HCT116 (cell line): Measurements from ENCODE around the gene COA8. TPM values are rescaled to one million over a fixed set of nuclear protein-coding genes. Genes with fewer than 3 reads are reported as not detected.

Experiments
- ATAC-seq: fragments of 200-7000 bp; cut with Tn5 transposase; 2 replicates; pipeline ENCODE4 v1.9.1; 2020; ENCODE audit warnings: mild to moderate bottlenecking, moderate library complexity
- BruUV-seq: library from RNA; stranded (reverse); fragments of 400-500 nt; replicated peaks from 2 replicates; lab custom pipeline; 2021; lab: Mats Ljungman, UMichigan
- CTCF ChIA-PET: fragments of 300-600 bp; sonication (Branson Sonifier 250); formaldehyde crosslinking; loops from one replicate; lab custom pipeline; 2021; ENCODE audit warnings: antibody characterized with exemption; lab: Charles Lee
- POLR2A ChIA-PET: fragments of 300-600, 350-600 bp; sonication (Branson Sonifier 250); formaldehyde crosslinking; loops from one replicate; lab custom pipeline; 2021; ENCODE audit warnings: antibody characterized with exemption; lab: Charles Lee
- RAD21 ChIA-PET, 2 experiments: fragments of 300-600 bp; sonication (Branson Sonifier 250); formaldehyde crosslinking; loops; one replicate each; lab custom pipeline; 2023; ENCODE audit warnings: low total read pairs in 2 of 2; ENCODE audit not compliant: uncharacterized antibody in 2 of 2, unreplicated experiment in 2 of 2, low non-redundant PET in 1 of 2; lab: Charles Lee
- DNase-seq: peaks from one replicate; pipeline ENCODE4 v3.0.0-alpha.2; 2010; ENCODE audit warnings: low read depth, low spot score
- H2AFZ ChIP-seq: fragments of 200-600 bp; shearing (Covaris generic), sonication (generic); 2 replicates; pipeline ENCODE4 v1.6.1; 2017; ENCODE audit warnings: low read depth, mixed run types, mixed read lengths, antibody characterized with exemption, low read length; ENCODE audit not compliant: poor library complexity, severe bottlenecking
- H3K27ac ChIP-seq: 2 replicates; pipeline ENCODE4 v1.5.1; 2012; ENCODE audit warnings: low read depth, low read length
- H3K27me3 ChIP-seq: fragments of 200-600 bp; sonication (generic); 2 replicates; pipeline ENCODE4 v1.6.1; 2016; ENCODE audit warnings: mixed run types, low read length, mixed read lengths; ENCODE audit not compliant: insufficient read depth
- H3K36me3 ChIP-seq, 2 experiments: fragments of 200-500 bp in 1 of 2; fragments of 200-600 bp in 1 of 2; sonication (Bioruptor generic) in 1 of 2; sonication (generic) in 1 of 2; 2 replicates each; pipeline versions ENCODE4 v1.5.1 to v1.6.1; 2014 to 2016; ENCODE audit warnings: low read length in 2 of 2, inconsistent platforms in 1 of 2, mixed read lengths in 1 of 2, mixed run types in 1 of 2; ENCODE audit not compliant: insufficient read depth in 2 of 2, control insufficient read depth in 1 of 2
- H3K4me1 ChIP-seq, 2 experiments: fragments of 200-600 bp in 1 of 2; sonication (generic) in 1 of 2; 2 replicates each; pipeline versions ENCODE4 v1.5.1 to v1.6.1; 2012 to 2017; ENCODE audit warnings: low read length in 2 of 2, inconsistent platforms in 1 of 2, mild to moderate bottlenecking in 1 of 2, mixed read lengths in 1 of 2, mixed run types in 1 of 2, moderate library complexity in 1 of 2; ENCODE audit not compliant: insufficient read depth in 2 of 2, control insufficient read depth in 1 of 2
- H3K4me2 ChIP-seq: fragments of 200-600 bp; sonication (generic); 2 replicates; pipeline ENCODE4 v1.6.1; 2017; ENCODE audit warnings: mixed run types, low read length, mixed read lengths
- H3K4me3 ChIP-seq, 2 experiments: fragments of 200-600 bp in 1 of 2; sonication (generic) in 1 of 2; replicated peaks in 1 of 2; 2 replicates each; pipeline ENCODE4 v1.5.1; 2011 to 2016; ENCODE audit warnings: low read length in 2 of 2, control low read depth in 1 of 2, low read depth in 1 of 2, mild to moderate bottlenecking in 1 of 2, mixed read lengths in 1 of 2, mixed run types in 1 of 2
- H3K79me2 ChIP-seq: fragments of 200-600 bp; sonication (generic); 2 replicates; pipeline ENCODE4 v1.6.1; 2017; ENCODE audit warnings: mild to moderate bottlenecking, mixed run types, low read length, moderate library complexity, mixed read lengths; ENCODE audit not compliant: insufficient read depth
- H3K9ac ChIP-seq: fragments of 200-600 bp; sonication (generic); 2 replicates; pipeline ENCODE4 v1.6.1; 2016; ENCODE audit warnings: low read length, mixed read lengths
- H3K9me2 ChIP-seq: fragments of 200-600 bp; sonication (generic), shearing (Covaris generic); 2 replicates; pipeline ENCODE4 v1.6.1; 2017; ENCODE audit warnings: mixed run types, mild to moderate bottlenecking, moderate library complexity; ENCODE audit not compliant: insufficient read depth
- H3K9me3 ChIP-seq, 2 experiments: fragments of 200-500 bp in 1 of 2; fragments of 200-600 bp in 1 of 2; sonication (Bioruptor generic) in 1 of 2; sonication (generic) in 1 of 2; 2 replicates each; pipeline ENCODE4 v1.6.1; 2014 to 2017; ENCODE audit warnings: low read length in 2 of 2, mixed read lengths in 2 of 2, inconsistent platforms in 1 of 2, low read depth in 1 of 2, mild to moderate bottlenecking in 1 of 2, mixed run types in 1 of 2, moderate library complexity in 1 of 2; ENCODE audit not compliant: control insufficient read depth in 1 of 2, insufficient read depth in 1 of 2
- H4K20me1 ChIP-seq: fragments of 200-600 bp; sonication (generic), shearing (Covaris generic); 2 replicates; pipeline ENCODE4 v1.6.1; 2017; ENCODE audit warnings: mixed run types, mild to moderate bottlenecking, moderate library complexity; ENCODE audit not compliant: insufficient read depth
- CEBPB ChIP-seq: IDR thresholded peaks from 2 replicates; pipeline ENCODE4 v1.6.1; 2012; ENCODE audit warnings: low read depth
- ELF1 ChIP-seq: IDR thresholded peaks from 2 replicates; pipeline ENCODE4 v1.6.1; 2012; ENCODE audit warnings: low read depth, borderline replicate concordance
- JUND ChIP-seq: IDR thresholded peaks from 2 replicates; pipeline ENCODE4 v1.6.1; 2012
- POLR2A ChIP-seq: IDR thresholded peaks from 2 replicates; pipeline ENCODE4 v1.7.0; 2011; ENCODE audit warnings: borderline replicate concordance; ENCODE audit not compliant: insufficient read depth, insufficient read length; ENCODE audit errors: extremely low read depth
- POLR2AphosphoS5 ChIP-seq: IDR thresholded peaks from 2 replicates; pipeline ENCODE4 v1.6.1; 2011; ENCODE audit warnings: mild to moderate bottlenecking, low read depth, low read length, moderate library complexity
- SIN3A ChIP-seq: IDR thresholded peaks from 2 replicates; pipeline ENCODE4 v1.6.1; 2012; ENCODE audit warnings: low read depth
- SRF ChIP-seq: IDR thresholded peaks from 2 replicates; pipeline ENCODE4 v1.6.1; 2012; ENCODE audit warnings: low read depth
- ZFX ChIP-seq: fragments of 450-650 bp; IDR thresholded peaks from 2 replicates; pipeline ENCODE4 v1.6.1; 2017
- intact Hi-C: fragments of 100-400 bp; cut with micrococcal nuclease; formaldehyde crosslinking; loops from 2 replicates; pipeline ENCODE4 v1.10.0; 2022
- total RNA-seq: library from RNA; stranded (reverse); gene quantifications from one replicate; pipeline ENCODE4 v1.2.1, GENCODE V29; 2021; ENCODE audit not compliant: unreplicated experiment
- TF ChIP-seq, protein P1 (sequence below): IDR thresholded peaks from 2 replicates; pipeline ENCODE4 v1.6.1; 2011; ENCODE audit warnings: mild to moderate bottlenecking, low read length, moderate library complexity; ENCODE audit not compliant: insufficient replicate concordance; ENCODE audit errors: extremely low read depth
- TF ChIP-seq, protein P2 (sequence below): IDR thresholded peaks from 2 replicates; pipeline ENCODE4 v1.6.1; 2012; ENCODE audit warnings: low read depth

Gene COA8
- total RNA-seq, 1 experiment from 2014 or later = 29.4 TPM

- Histone ChIP-seq H3K9me2 (no peaks in the 10 kb centered on the region), H3K4me3 (peak overlapping the region; percentile 78 to 83), H3K27me3 (no peaks in the 10 kb centered on the region), H2AFZ (no peak overlapping the region), H3K9me3 (no peaks in the 10 kb centered on the region)
- BruUV-seq = no TSS peak
- peak; percentile 33 for ATAC-seq
- POLR2A ChIA-PET = interaction anchor here (1.1 to 3.2 kb wide), 6 partner anchors 7 to 25 kb away, joined by 3 to 12 read pairs (median 7); partner anchors contain the start of gene TRMT61A
- intact Hi-C loops = no loop called here
- RAD21 ChIA-PET = interaction anchor here in 1 of 2 experiments (0.7 to 1.1 kb wide), 2 partner anchors 26 to 40 kb away, joined by 3 to 7 read pairs; no protein-coding TSS in a partner anchor
- TF ChIP-seq, protein P1, sequence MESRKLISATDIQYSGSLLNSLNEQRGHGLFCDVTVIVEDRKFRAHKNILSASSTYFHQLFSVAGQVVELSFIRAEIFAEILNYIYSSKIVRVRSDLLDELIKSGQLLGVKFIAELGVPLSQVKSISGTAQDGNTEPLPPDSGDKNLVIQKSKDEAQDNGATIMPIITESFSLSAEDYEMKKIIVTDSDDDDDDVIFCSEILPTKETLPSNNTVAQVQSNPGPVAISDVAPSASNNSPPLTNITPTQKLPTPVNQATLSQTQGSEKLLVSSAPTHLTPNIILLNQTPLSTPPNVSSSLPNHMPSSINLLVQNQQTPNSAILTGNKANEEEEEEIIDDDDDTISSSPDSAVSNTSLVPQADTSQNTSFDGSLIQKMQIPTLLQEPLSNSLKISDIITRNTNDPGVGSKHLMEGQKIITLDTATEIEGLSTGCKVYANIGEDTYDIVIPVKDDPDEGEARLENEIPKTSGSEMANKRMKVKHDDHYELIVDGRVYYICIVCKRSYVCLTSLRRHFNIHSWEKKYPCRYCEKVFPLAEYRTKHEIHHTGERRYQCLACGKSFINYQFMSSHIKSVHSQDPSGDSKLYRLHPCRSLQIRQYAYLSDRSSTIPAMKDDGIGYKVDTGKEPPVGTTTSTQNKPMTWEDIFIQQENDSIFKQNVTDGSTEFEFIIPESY = no peak
- peak; percentile 49 for TF ChIP-seq ZFX
- TF ChIP-seq, all 23 proteins: peak for 1
- Histone ChIP-seq H3K79me2 (peaks cover 16% of the 10 kb centered on the region; the same call in 1 of the 2 replicates), H3K9ac (peak overlapping the region; percentile 83), H3K4me2 (peak overlapping the region; percentile 95), H4K20me1 (no peaks in the 10 kb centered on the region; the same call in 1 of the 2 replicates), H3K27ac (peak overlapping the region; percentile 73), H3K4me1 (peaks cover 13 to 45% of the 10 kb centered on the region in 2 experiments; a peak in 3 of 4 replicates), H3K36me3 (peaks cover 0 to 12% of the 10 kb centered on the region in 2 experiments; a peak in 2 of 4 replicates)
- CTCF ChIA-PET = interaction anchor here (0.7 to 2.4 kb wide), 10 partner anchors 8 to 416 kb away, joined by 3 to 20 read pairs (median 4); no protein-coding TSS in a partner anchor
- DNase-seq = no peak
These were observed 41.3 kb upstream of the COA8 start for GRCh38 chr14:103521438-103521950.

DNA sequence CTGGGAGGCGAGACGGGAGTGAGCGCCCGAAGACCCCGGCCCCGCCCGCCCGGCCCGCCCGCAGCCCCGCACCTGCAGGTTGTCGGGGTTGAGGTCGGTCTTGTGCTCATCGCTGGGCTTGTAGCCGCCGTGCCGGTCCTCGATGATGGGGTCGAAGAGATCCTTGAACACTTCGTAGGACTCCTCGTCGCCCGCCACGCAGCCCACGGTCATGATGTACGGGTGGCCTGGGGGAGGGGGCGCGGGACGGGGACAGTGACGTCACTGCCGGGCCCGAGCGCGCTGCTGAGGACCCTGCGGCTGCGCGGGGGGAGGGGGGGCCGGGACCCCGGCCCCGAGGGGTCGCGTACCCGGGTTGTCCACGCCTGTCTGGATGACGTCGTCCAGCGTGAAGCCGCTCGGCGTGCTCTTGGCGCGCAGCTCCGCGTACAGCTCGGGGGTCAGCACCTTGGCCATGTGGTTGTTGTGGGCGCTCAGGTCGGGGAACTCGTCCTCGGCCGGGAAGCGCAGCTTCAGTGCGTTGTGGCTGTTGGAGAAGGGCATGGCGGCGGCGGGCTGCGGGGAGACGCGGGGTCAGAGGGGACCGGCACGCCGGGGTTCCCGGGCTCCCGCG lies 40.7 kb upstream of the COA8 start:
- peaks cover 13 to 45% of the 10 kb centered on the region in 2 experiments; a peak in 3 of 4 replicates for H3K4me1 ChIP-seq
- H4K20me1 ChIP-seq = no peaks in the 10 kb centered on the region; the same call in 1 of the 2 replicates
- POLR2A ChIA-PET = interaction anchor here (1.4 to 3.2 kb wide), 3 partner anchors 11 to 24 kb away, joined by 3 to 12 read pairs (median 9); no protein-coding TSS in a partner anchor
- no peak overlapping the region for H2AFZ ChIP-seq
- H3K27me3 ChIP-seq = no peaks in the 10 kb centered on the region
- RAD21 ChIA-PET = interaction anchor here in 1 of 2 experiments (0.7 kb wide), 1 partner anchor 39 kb away, joined by 3 read pairs; no protein-coding TSS in a partner anchor
- no TSS peak for BruUV-seq
- peak overlapping the region; percentile 78 to 83 for H3K4me3 ChIP-seq
- peak overlapping the region; percentile 83 for H3K9ac ChIP-seq
- ATAC-seq = peak; percentile 15
- TF ChIP-seq JUND (no peak), CEBPB (no peak), ELF1 (no peak), POLR2AphosphoS5 (no peak), SRF (no peak), SIN3A (no peak), POLR2A (no peak)
- TF ChIP-seq, protein P2, sequence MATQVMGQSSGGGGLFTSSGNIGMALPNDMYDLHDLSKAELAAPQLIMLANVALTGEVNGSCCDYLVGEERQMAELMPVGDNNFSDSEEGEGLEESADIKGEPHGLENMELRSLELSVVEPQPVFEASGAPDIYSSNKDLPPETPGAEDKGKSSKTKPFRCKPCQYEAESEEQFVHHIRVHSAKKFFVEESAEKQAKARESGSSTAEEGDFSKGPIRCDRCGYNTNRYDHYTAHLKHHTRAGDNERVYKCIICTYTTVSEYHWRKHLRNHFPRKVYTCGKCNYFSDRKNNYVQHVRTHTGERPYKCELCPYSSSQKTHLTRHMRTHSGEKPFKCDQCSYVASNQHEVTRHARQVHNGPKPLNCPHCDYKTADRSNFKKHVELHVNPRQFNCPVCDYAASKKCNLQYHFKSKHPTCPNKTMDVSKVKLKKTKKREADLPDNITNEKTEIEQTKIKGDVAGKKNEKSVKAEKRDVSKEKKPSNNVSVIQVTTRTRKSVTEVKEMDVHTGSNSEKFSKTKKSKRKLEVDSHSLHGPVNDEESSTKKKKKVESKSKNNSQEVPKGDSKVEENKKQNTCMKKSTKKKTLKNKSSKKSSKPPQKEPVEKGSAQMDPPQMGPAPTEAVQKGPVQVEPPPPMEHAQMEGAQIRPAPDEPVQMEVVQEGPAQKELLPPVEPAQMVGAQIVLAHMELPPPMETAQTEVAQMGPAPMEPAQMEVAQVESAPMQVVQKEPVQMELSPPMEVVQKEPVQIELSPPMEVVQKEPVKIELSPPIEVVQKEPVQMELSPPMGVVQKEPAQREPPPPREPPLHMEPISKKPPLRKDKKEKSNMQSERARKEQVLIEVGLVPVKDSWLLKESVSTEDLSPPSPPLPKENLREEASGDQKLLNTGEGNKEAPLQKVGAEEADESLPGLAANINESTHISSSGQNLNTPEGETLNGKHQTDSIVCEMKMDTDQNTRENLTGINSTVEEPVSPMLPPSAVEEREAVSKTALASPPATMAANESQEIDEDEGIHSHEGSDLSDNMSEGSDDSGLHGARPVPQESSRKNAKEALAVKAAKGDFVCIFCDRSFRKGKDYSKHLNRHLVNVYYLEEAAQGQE = no peak
- H3K4me2 ChIP-seq = peak overlapping the region; percentile 95
- no peak for DNase-seq
- CTCF ChIA-PET = interaction anchor here (2.3 to 2.4 kb wide), 2 partner anchors 22 to 25 kb away, joined by 8 to 20 read pairs; no protein-coding TSS in a partner anchor
- intact Hi-C loops = no loop called here
- no peaks in the 10 kb centered on the region for H3K9me2 ChIP-seq
- H3K79me2 ChIP-seq = peaks cover 16% of the 10 kb centered on the region; the same call in 1 of the 2 replicates
- no peaks in the 10 kb centered on the region for H3K9me3 ChIP-seq
- peaks cover 0 to 12% of the 10 kb centered on the region in 2 experiments; a peak in 2 of 4 replicates for H3K36me3 ChIP-seq
- H3K27ac ChIP-seq = peak overlapping the region; percentile 73
